A549 (cell line): ENCODE measurements around the gene APOL4. TPM values are rescaled to one million over a fixed set of nuclear protein-coding genes. Genes with fewer than 3 reads are reported as not detected.

ENCODE experiments used
- ATAC-seq, 2 experiments: fragments of 200-7000 bp in 1 of 2; fragments of >200 bp in 1 of 2; cut with Nextera tagmentation in 1 of 2; cut with Tn5 transposase in 1 of 2; 3 replicates each; pipeline versions ENCODE4 v1.8.0 to v1.9.1; 2018 to 2020; ENCODE audit warnings: mild to moderate bottlenecking in 1 of 2, moderate library complexity in 1 of 2
- CTCF ChIA-PET: fragments of 300-600 bp; sonication (Branson Sonifier 250); formaldehyde crosslinking; extraction: SDS; loops from one replicate; lab custom pipeline; 2021; ENCODE audit warnings: antibody characterized with exemption, inconsistent platforms; lab: Yijun Ruan, JAX
- POLR2A ChIA-PET: fragments of 350-600 bp; formaldehyde crosslinking; extraction: SDS; loops from one replicate; lab custom pipeline; 2021; ENCODE audit warnings: antibody characterized with exemption, inconsistent platforms; lab: Yijun Ruan, JAX
- DNase-seq, 2 experiments: peaks; one replicate each; pipeline versions ENCODE4 v3.0.0 to v3.0.0-alpha.2; 2011 to 2016; ENCODE audit warnings: low read depth in 1 of 2, low spot score in 1 of 2
- FAIRE-seq: peaks from 2 replicates; lab custom pipeline; 2011; peaks lifted over from hg19 to GRCh38; lab: Jason Lieb, UNC
- H3K27ac ChIP-seq, 2 experiments: fragments of >200 bp; sonication (Bioruptor Twin); formaldehyde crosslinking; 3 replicates each; pipeline ENCODE4 v1.5.1; 2016 to 2017
- H3K4me1 ChIP-seq: fragments of >200 bp; sonication (Bioruptor Twin); formaldehyde crosslinking; 3 replicates; pipeline ENCODE4 v1.6.1; 2016
- H3K4me2 ChIP-seq: fragments of >200 bp; sonication (Bioruptor Twin); formaldehyde crosslinking; 3 replicates; pipeline ENCODE4 v1.6.1; 2016
- H3K4me3 ChIP-seq: fragments of >200 bp; sonication (Bioruptor Twin); formaldehyde crosslinking; 3 replicates; pipeline ENCODE4 v1.5.1; 2016
- H3K9me3 ChIP-seq: fragments of >200 bp; sonication (Bioruptor Twin); formaldehyde crosslinking; 3 replicates; pipeline ENCODE4 v1.6.1; 2016
- BHLHE40 ChIP-seq: IDR thresholded peaks from 2 replicates; pipeline ENCODE4 v1.6.1; 2012; ENCODE audit warnings: low read depth, low read length, inconsistent platforms
- CEBPB ChIP-seq, 2 experiments: fragments of >200 bp in 1 of 2; sonication (Bioruptor Twin) in 1 of 2; formaldehyde crosslinking in 1 of 2; IDR thresholded peaks; 2 replicates each; pipeline ENCODE4 v1.6.1; 2012 to 2016
- CHD4 ChIP-seq: fragments of 200-600 bp; sonication (generic); IDR thresholded peaks from 2 replicates; pipeline ENCODE4 v1.6.1; 2016; ENCODE audit warnings: antibody characterized with exemption, mild to moderate bottlenecking, borderline replicate concordance
- EHF ChIP-seq: fragments of 250-450 bp; sonication (Bioruptor Pico); IDR thresholded peaks from 2 replicates; pipeline ENCODE4 v1.5.0; 2020; ENCODE audit warnings: mild to moderate bottlenecking
- EHMT2 ChIP-seq: fragments of 200-600 bp; sonication (generic); IDR thresholded peaks from 2 replicates; pipeline ENCODE4 v1.6.1; 2016; ENCODE audit warnings: antibody characterized with exemption, low read depth, mild to moderate bottlenecking, moderate library complexity
- EP300 ChIP-seq, 2 experiments: fragments of >200 bp; sonication (Bioruptor Twin); formaldehyde crosslinking; IDR thresholded peaks; 2 replicates in 1 of 2; 3 replicates in 1 of 2; pipeline ENCODE4 v1.6.1; 2016 to 2017
- ESRRA ChIP-seq: fragments of 150-350 bp; IDR thresholded peaks from 2 replicates; pipeline ENCODE4 v1.6.1; 2014; ENCODE audit warnings: mild to moderate bottlenecking, low read length, borderline replicate concordance
- FOSL2 ChIP-seq, 2 experiments: fragments of 450-650 bp in 1 of 2; fragments of >200 bp in 1 of 2; sonication (Bioruptor Twin) in 1 of 2; formaldehyde crosslinking; IDR thresholded peaks; 2 replicates each; pipeline versions ENCODE4 v1.5.0 to v1.6.1; 2016 to 2020; ENCODE audit warnings: mild to moderate bottlenecking in 1 of 2, moderate library complexity in 1 of 2
- FOXS1 ChIP-seq: fragments of 250-450 bp; sonication (Bioruptor Pico); IDR thresholded peaks from 2 replicates; pipeline ENCODE4 v1.5.0; 2020; ENCODE audit warnings: mild to moderate bottlenecking, moderate library complexity
- HES2 ChIP-seq: fragments of >200 bp; sonication (Bioruptor Twin); formaldehyde crosslinking; IDR thresholded peaks from 2 replicates; pipeline ENCODE4 v1.6.1; 2016
- JUNB ChIP-seq: fragments of >200 bp; sonication (Bioruptor Twin); formaldehyde crosslinking; IDR thresholded peaks from 2 replicates; pipeline ENCODE4 v1.6.1; 2016
- KDM1A ChIP-seq: fragments of 200-600 bp; sonication (generic); IDR thresholded peaks from 2 replicates; pipeline ENCODE4 v1.6.1; 2016; ENCODE audit warnings: low read depth, mild to moderate bottlenecking
- MAZ ChIP-seq: fragments of 150-350 bp; IDR thresholded peaks from 2 replicates; pipeline ENCODE4 v1.6.1; 2014; ENCODE audit warnings: antibody characterized with exemption, low read depth, low read length, borderline replicate concordance
- MYC ChIP-seq: IDR thresholded peaks from 2 replicates; pipeline ENCODE4 v1.6.1; 2012; ENCODE audit warnings: mild to moderate bottlenecking, inconsistent platforms, low read length, improper control_type of control experiment, borderline replicate concordance
- NFE2L2 ChIP-seq: fragments of 150-350 bp; conservative IDR thresholded peaks from 2 replicates; pipeline ENCODE4 v1.6.1; 2014; ENCODE audit warnings: low read length
- NPAS2 ChIP-seq: fragments of 250-450 bp; sonication (Bioruptor Pico); IDR thresholded peaks from 2 replicates; pipeline ENCODE4 v1.8.0; 2022; ENCODE audit warnings: mild to moderate bottlenecking, moderate library complexity, borderline replicate concordance
- POLR2A ChIP-seq: IDR thresholded peaks from 2 replicates; pipeline ENCODE4 v1.6.1; 2012; ENCODE audit warnings: mild to moderate bottlenecking, low read length
- RAD21 ChIP-seq, 2 experiments: fragments of >200 bp in 1 of 2; sonication (Bioruptor Twin) in 1 of 2; formaldehyde crosslinking in 1 of 2; IDR thresholded peaks in 1 of 2; conservative IDR thresholded peaks in 1 of 2; 2 replicates in 1 of 2; 3 replicates in 1 of 2; pipeline ENCODE4 v1.6.1; 2012 to 2018; ENCODE audit warnings: inconsistent platforms in 1 of 2
- RCOR1 ChIP-seq: fragments of 150-350 bp; IDR thresholded peaks from 2 replicates; pipeline ENCODE4 v1.6.1; 2014; ENCODE audit warnings: antibody characterized with exemption, low read length, low read depth
- RFX5 ChIP-seq: fragments of 450-650 bp; IDR thresholded peaks from 2 replicates; pipeline ENCODE4 v1.7.1; 2014; ENCODE audit warnings: antibody characterized with exemption, mild to moderate bottlenecking, moderate library complexity
- RNF2 ChIP-seq: fragments of 200-600 bp; sonication (generic); IDR thresholded peaks from 2 replicates; pipeline ENCODE4 v1.6.1; 2016; ENCODE audit warnings: low read depth, mild to moderate bottlenecking, antibody characterized with exemption, moderate library complexity, borderline replicate concordance
- SMC3 ChIP-seq: fragments of >200 bp; sonication (Bioruptor Twin); formaldehyde crosslinking; IDR thresholded peaks from 3 replicates; pipeline ENCODE4 v1.6.1; 2018; ENCODE audit warnings: inconsistent platforms
- TFCP2L1 ChIP-seq: fragments of 250-450 bp; sonication (Bioruptor Pico); IDR thresholded peaks from 2 replicates; pipeline ENCODE4 v1.5.0; 2021; ENCODE audit warnings: mild to moderate bottlenecking
- TP53 ChIP-seq: fragments of 250-450 bp; sonication (Bioruptor Pico); IDR thresholded peaks from 2 replicates; pipeline ENCODE4 v1.5.0; 2021; ENCODE audit warnings: mild to moderate bottlenecking, moderate library complexity
- ZC3H11A ChIP-seq: fragments of 450-650 bp; IDR thresholded peaks from 2 replicates; pipeline ENCODE4 v1.6.1; 2014; ENCODE audit warnings: antibody characterized with exemption, mild to moderate bottlenecking
- ZNF302 ChIP-seq: fragments of 250-450 bp; sonication (Bioruptor Pico); IDR thresholded peaks from 2 replicates; pipeline ENCODE4 v1.9.0; 2021; ENCODE audit warnings: inconsistent platforms, mild to moderate bottlenecking, moderate library complexity
- WGBS: methylation state at CpG from one replicate; pipeline ENCODE4 v1.1.6; 2017; ENCODE audit errors: missing lambda C conversion rate; 5-methylcytosine and 5-hydroxymethylcytosine counted together
- polyA plus RNA-seq, 4 experiments: library from polyadenylated mRNA; depleted of rRNA in 3 of 4; stranded (reverse); fragments of >200 nt; fragmentation: RNase III in 1 of 4; extraction: RNeasy Plus Mini Kit Qiagen cat#74134 plus additional on column Dnase treatment in 1 of 4; gene quantifications; 2 replicates in 3 of 4; 3 replicates in 1 of 4; pipeline ENCODE4 v1.2.3, GENCODE V29; 2011 to 2017
- TF ChIP-seq, protein P1 (sequence below): IDR thresholded peaks from 2 replicates; pipeline ENCODE4 v1.6.1; 2012
- TF ChIP-seq, protein P2 (sequence below): fragments of 250-450 bp; sonication (Bioruptor Pico); IDR thresholded peaks from 2 replicates; pipeline ENCODE4 v1.5.0; 2021; ENCODE audit warnings: mild to moderate bottlenecking, moderate library complexity, borderline replicate concordance
- TF ChIP-seq, protein P3 (sequence below): fragments of >200 bp; sonication (Bioruptor Twin); formaldehyde crosslinking; IDR thresholded peaks from 3 replicates; pipeline ENCODE4 v1.5.1; 2016
- TF ChIP-seq, protein P4 (sequence below): fragments of >200 bp; sonication (Bioruptor Twin); formaldehyde crosslinking; IDR thresholded peaks from 3 replicates; pipeline ENCODE4 v1.6.1; 2016

Gene APOL4
- polyA plus RNA-seq, 2 of the 4 experiments (the other 2 are of a cell fraction) = not detected

GRCh38 chr22:36193577-36193976 lies 8.0 kb downstream of the APOL4 start (continued):
- no peak for TF ChIP-seq RCOR1
- TF ChIP-seq RNF2 = no peak
- TF ChIP-seq, protein P1, sequence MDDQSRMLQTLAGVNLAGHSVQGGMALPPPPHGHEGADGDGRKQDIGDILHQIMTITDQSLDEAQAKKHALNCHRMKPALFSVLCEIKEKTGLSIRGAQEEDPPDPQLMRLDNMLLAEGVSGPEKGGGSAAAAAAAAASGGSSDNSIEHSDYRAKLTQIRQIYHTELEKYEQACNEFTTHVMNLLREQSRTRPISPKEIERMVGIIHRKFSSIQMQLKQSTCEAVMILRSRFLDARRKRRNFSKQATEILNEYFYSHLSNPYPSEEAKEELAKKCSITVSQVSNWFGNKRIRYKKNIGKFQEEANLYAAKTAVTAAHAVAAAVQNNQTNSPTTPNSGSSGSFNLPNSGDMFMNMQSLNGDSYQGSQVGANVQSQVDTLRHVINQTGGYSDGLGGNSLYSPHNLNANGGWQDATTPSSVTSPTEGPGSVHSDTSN = no peak
- no peak for TF ChIP-seq MYC
- TF ChIP-seq JUNB = no peak
- no peak for TF ChIP-seq EHF

DNA sequence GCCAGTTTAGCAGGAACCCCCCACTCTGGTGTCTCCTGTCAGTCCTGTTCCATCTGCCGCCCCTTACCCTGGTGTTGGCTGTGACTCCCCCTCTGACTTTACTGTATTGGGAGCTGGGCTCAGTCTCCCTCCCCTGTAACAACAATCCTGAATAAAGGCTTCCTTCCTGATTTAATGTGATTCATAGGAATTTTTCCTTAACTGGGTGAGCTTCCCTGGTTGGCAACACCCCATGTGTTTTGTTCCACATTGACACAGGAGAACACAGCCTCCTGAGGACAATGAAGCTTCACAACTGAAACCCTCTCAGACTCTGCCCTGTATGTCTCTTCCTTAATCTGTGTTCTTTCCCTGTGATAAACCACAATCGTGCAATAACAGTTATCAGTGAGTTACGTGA lies 8.4 kb downstream of the APOL4 start:
- no peak overlapping the region for H3K4me3 ChIP-seq
- H3K4me1 ChIP-seq = no peaks in the 10 kb centered on the region
- ATAC-seq = no peak
- no peak for FAIRE-seq
- ChIA-PET CTCF (interaction anchor here (0.6 to 2.6 kb wide), 4 partner anchors 45 to 327 kb away, joined by 3 to 14 read pairs (median 4); partner anchors contain the start of gene APOL2), POLR2A (no interaction called here)
- no peak overlapping the region for H3K4me2 ChIP-seq
- H3K9me3 ChIP-seq = no peaks in the 10 kb centered on the region
- 64% methylated on average over 3 of the region's 3 CpGs for WGBS
- DNase-seq = no peak
- no peak for TF ChIP-seq FOSL2 (IDR thresholded peaks at IDR 0.05)
- TF ChIP-seq FOSL2 (CRISPR knock-in tag; IDR thresholded peaks at IDR 0.05) = no peak
- TF ChIP-seq BHLHE40 = no peak
- TF ChIP-seq CHD4 = no peak
- TF ChIP-seq EP300 (IDR thresholded peaks at IDR 0.05) = no peak
- TF ChIP-seq, protein P2, sequence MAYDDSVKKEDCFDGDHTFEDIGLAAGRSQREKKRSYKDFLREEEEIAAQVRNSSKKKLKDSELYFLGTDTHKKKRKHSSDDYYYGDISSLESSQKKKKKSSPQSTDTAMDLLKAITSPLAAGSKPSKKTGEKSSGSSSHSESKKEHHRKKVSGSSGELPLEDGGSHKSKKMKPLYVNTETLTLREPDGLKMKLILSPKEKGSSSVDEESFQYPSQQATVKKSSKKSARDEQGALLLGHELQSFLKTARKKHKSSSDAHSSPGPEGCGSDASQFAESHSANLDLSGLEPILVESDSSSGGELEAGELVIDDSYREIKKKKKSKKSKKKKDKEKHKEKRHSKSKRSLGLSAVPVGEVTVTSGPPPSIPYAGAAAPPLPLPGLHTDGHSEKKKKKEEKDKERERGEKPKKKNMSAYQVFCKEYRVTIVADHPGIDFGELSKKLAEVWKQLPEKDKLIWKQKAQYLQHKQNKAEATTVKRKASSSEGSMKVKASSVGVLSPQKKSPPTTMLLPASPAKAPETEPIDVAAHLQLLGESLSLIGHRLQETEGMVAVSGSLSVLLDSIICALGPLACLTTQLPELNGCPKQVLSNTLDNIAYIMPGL = no peak
- TF ChIP-seq EHMT2 = no peak
- TF ChIP-seq, protein P3, sequence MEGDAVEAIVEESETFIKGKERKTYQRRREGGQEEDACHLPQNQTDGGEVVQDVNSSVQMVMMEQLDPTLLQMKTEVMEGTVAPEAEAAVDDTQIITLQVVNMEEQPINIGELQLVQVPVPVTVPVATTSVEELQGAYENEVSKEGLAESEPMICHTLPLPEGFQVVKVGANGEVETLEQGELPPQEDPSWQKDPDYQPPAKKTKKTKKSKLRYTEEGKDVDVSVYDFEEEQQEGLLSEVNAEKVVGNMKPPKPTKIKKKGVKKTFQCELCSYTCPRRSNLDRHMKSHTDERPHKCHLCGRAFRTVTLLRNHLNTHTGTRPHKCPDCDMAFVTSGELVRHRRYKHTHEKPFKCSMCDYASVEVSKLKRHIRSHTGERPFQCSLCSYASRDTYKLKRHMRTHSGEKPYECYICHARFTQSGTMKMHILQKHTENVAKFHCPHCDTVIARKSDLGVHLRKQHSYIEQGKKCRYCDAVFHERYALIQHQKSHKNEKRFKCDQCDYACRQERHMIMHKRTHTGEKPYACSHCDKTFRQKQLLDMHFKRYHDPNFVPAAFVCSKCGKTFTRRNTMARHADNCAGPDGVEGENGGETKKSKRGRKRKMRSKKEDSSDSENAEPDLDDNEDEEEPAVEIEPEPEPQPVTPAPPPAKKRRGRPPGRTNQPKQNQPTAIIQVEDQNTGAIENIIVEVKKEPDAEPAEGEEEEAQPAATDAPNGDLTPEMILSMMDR = no peak
- TF ChIP-seq CEBPB (IDR thresholded peaks at IDR 0.05) = no peak
- no peak for TF ChIP-seq RAD21 (conservative IDR thresholded peaks at IDR 0.05 in 1 of 2, IDR thresholded peaks at IDR 0.05 in 1 of 2)
- TF ChIP-seq ZC3H11A = no peak
- no peak for TF ChIP-seq NPAS2 (CRISPR knock-in tag)
- no peak for TF ChIP-seq SMC3
- TF ChIP-seq ESRRA = no peak
- TF ChIP-seq, all 56 proteins: peak for 0
- H3K27ac ChIP-seq = no peak overlapping the region

DNA sequence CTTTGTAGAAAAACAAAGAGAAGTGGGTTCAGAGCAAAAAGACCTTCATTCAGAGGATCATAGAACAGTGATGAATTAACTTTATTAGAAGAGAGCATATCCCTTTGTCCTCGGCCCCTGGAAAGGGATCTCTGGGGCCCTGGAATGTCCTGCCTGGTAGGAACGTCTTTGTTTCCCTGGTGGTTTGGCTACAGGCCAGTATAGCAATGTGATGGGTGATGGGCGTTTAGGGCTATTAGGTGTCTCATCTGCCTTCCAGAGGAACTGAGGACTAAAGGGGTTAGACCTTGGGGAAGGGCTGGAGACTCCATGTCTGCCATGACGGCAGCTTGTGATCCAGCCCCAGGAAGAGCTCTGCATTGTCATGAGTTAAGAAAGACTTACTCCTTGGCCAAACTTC lies 9.1 kb downstream of the APOL4 start:
- ChIA-PET CTCF (interaction anchor here (0.6 to 1.6 kb wide), 3 partner anchors 47 to 327 kb away, joined by 3 to 5 read pairs (median 4); partner anchors contain the start of gene APOL2), POLR2A (no interaction called here)
- WGBS = 30% methylated on average over 4 of the region's 4 CpGs
- no peak overlapping the region for H3K4me2 ChIP-seq
- H3K9me3 ChIP-seq = no peaks in the 10 kb centered on the region
- no peak overlapping the region for H3K4me3 ChIP-seq
- TF ChIP-seq MAZ (no peak), RFX5 (no peak), ZNF302 (CRISPR knock-in tag) (no peak), POLR2A (no peak), KDM1A (no peak), TFCP2L1 (CRISPR knock-in tag) (no peak), FOXS1 (CRISPR knock-in tag) (no peak), NFE2L2 (no peak), CHD4 (no peak), TP53 (no peak), HES2 (no peak), RNF2 (no peak), CEBPB (IDR thresholded peaks at IDR 0.05) (no peak)
- TF ChIP-seq, protein P4, sequence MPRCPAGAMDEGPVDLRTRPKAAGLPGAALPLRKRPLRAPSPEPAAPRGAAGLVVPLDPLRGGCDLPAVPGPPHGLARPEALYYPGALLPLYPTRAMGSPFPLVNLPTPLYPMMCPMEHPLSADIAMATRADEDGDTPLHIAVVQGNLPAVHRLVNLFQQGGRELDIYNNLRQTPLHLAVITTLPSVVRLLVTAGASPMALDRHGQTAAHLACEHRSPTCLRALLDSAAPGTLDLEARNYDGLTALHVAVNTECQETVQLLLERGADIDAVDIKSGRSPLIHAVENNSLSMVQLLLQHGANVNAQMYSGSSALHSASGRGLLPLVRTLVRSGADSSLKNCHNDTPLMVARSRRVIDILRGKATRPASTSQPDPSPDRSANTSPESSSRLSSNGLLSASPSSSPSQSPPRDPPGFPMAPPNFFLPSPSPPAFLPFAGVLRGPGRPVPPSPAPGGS = no peak
- DNase-seq (no peak), FAIRE-seq (no peak), ATAC-seq (no peak)
- no peak overlapping the region for H3K27ac ChIP-seq
- H3K4me1 ChIP-seq = no peaks in the 10 kb centered on the region
